ENCODE data around the gene FAM228A.
"Not testable (repeated sequence)": the region's sequence is repeated elsewhere in the genome, so short reads cannot be mapped to it uniquely, and the experiment has no call there.

Gene FAM228A

DNA sequence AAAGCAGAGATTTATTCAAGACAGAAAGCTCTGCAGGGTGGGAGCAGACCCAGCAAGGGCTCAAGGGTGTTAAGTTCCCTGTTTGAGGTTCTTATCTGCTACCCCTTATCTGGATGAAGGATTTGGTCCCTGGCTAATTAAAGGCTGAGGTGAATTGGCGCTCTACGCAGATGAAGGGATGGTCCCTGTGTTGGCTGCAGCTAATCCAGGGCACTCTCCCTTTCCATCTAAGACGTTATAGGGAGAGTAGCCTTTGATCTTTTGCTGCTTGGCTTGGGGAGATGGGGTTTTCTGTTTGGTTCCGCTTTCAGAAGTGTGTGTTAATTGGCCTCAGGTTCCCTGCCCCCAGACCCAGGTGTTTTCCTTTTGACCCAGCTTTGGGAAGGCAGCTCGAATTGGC, 17.0 kb downstream of the FAM228A start:
- DNase-seq: no peak

DNA sequence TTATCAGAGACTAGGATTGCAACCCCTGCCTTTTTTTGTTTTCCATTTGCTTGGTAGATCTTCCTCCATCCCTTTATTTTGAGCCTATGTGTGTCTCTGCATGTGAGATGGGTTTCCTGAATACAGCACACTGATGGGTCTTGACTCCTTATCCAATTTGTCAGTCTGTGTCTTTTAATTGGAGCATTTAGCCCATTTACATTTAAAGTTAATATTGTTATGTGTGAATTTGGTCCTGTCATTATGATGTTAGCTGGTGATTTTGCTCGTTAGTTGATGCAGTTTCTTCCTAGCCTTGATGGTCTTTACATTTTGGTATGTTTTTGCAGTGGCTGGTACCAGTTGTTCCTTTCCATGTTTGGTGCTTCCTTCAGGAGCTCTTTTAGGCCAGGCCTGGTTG, 22.4 kb downstream of the FAM228A start:
- DNase-seq: not testable (repeated sequence)

DNA sequence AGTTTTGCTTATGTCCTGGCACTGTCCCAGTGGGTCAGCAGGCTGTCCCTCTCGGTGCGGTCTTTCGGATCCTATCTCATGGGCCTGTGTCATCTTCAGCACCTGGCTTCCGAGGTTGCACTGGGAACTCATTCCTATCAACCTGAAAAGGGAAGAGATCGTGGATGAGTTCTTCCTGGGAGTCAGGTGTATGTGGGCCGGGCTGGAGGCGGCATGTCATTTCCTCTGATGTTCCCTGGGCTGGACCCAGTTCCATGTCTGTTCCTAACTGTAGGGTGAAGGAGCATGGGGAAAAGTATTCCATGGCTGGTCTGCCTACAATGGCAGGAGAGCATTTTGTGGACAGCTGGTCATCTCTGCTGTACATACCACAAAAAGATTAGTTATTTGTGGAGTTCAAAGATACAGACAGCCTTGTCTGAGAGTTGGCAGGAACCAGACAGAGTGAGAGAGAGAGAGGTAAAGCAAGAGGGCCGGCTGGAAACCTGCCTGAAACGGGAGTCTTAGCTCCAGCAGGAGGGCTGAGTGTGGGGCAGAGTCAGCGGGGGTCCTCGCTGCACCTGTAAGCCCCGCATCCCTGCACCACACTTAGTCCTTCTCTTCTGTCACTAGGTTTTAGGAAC, 25.2 kb downstream of the FAM228A start:
- no peak for DNase-seq

DNA sequence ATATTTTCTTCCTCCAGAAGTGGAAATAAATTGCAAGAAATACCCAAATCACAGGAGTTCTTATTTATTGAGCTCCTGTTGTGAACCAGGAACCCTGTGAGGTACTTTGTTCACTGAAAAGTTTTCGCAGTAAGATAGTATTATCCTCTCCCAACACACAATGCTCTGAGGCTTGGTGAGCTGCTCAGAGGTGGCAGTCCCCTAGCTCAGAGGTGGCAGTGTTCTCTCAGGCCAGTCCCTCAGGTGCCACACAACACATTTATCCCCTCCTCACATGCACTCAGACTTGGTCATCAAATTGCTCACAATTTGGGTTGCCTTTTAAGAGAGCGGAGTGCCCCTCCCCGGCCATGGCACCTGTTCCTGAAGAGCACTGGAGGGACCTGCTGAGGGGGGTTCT, 25.9 kb downstream of the FAM228A start:
- no peak for DNase-seq

DNA sequence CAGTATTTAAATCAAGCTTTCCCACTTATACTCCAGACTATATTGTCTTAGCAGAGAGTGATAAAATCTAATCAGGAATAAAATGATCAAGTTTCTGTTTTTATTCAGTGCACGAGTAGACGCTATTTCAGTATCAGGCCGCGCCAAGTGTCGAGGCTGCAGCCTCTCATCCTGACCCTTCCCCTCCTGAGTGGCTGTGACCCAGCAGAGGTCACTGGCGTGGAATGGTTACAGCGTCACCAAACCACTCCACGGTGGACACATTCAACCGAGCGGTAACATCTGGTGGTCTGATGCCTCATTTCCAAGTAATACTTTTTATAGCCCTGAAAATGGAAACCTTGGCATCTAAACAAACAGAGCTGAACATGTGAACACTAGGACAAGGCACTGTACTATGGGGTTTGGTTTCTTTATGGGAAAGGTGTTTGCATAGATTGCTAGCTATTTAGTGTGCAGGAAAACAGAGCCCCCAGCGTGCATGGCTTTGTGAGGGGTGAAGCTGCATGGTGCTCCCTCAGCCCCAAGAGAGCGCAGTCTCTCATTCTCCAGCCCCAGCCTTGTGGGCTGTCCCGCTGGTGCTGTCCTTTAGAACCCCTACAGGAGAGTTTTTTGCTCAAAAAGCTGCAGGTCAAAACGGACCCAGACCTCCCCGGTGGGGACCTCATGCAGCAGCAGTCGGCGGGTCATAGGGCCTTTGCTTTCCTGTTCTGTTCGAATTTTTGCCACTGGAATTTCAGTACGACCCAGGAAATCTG, 28.4 kb downstream of the FAM228A start:
- no peak for DNase-seq

DNA sequence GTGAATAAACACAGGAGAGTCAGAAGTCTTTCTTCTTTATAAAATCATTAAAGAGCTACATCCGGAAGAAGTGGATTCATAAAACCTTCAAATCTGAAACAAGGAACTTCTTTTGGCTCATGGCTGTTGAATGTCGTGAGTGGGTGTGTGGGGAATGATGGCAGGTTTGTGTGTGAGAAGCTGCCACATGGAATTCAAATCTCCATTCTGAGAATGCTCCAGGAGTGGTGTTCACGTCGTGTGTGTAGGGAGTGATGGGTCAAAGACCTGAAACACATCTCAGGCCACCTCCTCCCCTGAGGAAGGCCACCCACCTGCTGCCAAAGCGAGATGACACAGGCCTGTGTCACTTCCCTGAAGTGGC, 28.9 kb downstream of the FAM228A start:
- DNase-seq: no peak

DNA sequence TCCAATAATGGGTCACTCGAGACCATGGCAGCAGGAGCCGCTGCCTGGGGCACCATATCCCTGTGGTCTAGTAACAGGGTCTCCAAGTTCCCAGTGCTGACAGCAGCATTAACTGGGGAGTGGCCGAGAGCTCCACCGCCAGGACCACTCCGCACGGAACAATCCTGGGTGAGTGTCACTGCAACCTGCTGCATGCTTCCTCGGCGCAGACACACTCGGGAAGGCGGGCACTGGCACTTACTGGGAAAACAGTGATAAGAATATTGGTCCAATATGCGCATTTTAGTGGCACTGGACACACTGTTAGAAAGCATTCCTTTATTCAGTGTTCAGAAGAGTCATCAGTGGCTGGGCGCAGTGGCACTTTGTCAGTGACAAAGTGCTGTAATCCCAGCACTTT, 29.7 kb downstream of the FAM228A start:
- DNase-seq: no peak

DNA sequence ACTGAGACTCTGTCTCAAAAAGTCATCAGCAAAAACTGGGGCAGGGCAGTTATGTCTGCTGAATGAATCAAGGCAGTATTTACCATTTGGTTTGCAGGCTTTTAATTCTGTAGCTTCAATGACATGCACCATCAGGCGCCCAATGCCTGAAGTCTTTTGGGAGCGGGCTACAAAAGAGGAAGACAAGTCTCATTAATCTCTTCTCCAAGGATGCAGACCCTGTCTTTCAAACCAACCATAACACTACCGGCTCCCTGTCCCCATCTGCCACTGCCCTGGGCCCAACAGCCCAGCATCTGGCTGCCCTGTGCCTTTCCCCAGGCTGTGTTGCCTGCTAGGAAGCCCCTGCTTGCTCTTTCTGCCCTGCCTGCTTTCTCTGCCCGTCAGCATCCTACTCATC, 30.3 kb downstream of the FAM228A start:
- no peak for DNase-seq

DNA sequence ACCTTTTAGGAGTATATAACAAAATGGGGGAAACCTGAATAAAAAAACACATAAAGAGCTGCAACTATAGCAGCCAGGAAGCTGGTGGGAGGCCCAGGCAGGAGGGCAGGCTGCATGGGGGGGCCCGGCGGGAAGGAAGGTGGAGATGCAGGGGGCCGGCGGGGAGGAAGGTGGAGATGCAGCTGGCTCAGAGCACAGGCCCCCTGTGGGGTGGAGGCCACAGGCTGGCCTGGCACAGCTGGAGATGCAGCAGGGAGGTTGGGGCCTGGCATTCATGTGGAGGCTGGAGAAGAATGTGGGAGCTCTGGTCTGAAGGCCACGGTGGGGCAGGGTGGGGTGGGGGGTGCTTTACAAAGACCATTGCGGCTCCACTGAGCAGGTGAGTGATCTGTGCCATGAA, 31.4 kb downstream of the FAM228A start:
- no peak for DNase-seq

DNA sequence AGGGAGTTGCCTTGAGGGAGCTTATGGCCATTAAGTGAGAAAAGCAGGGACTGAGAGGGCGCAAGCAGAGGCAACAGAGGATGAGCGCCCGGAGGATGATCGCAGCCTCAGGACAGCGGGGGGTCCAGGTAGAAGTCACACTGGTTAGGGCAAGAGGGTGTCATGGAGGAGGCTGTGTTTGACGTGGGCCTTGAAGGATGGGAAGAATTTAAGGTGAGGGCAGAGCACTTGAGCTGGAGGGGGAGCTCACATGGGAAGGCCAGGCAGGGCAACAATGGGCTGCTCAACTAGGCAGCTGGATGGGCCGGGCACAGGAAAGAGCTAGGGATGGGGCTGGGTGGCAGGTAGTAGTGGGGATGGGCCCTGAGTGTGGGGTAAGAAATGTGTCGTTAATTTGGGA, 31.9 kb downstream of the FAM228A start:
- no peak for DNase-seq

DNA sequence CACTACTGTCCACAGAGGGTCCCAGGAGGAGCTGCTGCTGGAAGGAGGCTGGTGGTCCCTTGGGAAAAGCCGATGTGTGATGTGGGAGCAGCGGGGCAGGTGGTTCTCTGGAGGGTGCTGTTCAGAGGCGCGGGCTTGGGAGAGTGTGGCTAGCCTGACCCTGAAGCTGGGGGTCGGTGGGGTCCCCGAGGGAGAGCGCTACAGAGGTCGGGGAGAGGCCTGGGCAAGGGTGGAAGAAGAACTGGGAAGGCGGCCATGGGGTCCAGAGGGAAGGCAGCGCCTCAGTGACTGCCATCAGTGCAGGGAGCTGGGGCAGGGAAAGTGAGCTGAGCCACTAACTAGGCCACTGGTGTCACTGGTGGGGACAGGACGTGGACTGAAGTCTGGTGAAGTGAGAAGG, 32.5 kb downstream of the FAM228A start:
- DNase-seq: no peak

DNA sequence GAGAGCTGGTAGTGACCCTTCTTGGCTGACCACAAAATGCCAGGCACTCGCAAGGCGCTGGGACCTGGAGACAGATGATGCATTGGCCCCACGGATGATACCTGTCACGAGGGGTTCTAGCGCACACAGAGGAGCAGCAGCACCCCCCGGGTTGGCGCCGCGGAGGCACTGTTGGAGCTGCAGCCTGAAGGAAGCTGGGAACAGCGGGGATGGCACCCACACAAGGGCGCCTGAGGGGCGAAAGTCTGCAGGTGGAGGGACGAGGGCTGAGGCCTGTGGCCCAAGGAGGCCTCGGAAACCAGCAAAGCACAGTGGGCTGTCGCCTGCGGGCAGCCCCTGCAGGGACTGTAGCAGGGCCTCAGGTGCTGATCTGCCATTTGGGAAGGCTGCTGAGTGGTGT, 33.6 kb downstream of the FAM228A start:
- no peak for DNase-seq

DNA sequence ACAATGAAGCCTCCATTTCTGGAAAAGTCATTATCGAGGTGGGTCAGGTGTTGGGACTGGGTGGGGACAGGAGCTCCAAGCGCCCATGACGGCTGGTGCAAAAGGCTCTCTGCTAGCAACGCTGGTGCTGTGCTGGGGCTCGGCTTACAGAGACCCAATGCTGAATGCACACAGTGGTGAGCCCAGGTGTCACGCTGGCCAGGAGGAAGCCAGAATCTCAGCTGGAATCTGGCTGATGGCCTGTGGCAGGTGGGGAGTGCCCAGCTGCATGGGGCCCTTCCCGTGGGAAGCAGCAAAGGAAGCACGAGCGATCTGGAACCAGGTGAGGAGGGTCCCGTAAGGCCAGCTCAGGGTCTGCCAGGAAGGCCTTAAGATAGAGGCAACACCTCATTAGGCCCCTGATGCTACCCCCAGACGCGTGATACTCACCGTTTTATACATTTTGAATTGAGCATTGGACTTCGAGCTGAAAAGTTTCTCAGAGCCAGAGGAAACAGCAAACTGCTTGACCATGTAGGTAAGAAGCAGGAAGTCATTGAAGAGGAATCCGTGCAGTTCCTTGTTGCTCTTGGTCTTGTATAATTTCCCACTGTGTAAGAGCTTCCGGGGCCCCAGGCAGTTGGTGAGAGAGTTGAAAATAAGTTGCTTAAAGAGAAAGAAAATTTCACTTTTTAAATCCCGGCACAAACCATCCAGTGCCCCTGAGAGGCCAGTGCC, 34.7 kb downstream of the FAM228A start:
- no peak for DNase-seq

DNA sequence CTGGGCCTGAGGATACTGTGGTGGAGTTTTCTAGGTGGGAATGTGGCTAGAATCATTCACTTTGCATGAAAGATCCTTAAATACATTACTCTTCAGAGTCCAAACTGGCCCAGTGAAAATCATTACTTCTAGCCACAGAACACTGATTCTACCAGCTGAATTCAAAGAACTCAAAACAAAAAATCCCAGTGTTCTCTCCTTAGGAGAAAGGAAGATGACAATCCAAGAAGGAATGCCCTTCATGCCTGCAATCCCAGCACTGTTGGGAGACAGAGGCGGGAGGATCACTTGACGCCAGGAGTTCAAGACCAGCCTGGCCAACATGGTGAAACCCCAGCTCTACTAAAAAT, 35.2 kb downstream of the FAM228A start:
- DNase-seq: no peak

DNA sequence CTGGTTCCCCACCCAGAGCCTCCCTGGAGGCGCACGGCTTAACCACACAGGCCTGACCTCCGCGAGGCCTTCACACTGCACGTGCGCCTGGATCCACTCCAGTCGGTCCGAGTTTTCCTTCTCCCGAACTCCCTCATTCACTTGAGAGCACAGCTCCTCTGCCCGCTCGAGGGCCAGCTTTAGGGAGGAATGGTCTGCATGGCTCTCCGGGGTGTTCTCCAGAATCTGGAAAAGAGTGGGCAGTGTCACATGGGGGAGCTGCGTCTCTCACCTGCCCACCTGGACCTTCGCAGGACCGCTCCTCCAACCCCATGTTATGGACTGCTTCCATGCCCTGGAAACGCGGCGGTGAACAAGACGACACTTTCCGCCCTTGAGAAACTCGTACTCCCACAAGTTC, 35.9 kb downstream of the FAM228A start:
- no peak for DNase-seq

DNA sequence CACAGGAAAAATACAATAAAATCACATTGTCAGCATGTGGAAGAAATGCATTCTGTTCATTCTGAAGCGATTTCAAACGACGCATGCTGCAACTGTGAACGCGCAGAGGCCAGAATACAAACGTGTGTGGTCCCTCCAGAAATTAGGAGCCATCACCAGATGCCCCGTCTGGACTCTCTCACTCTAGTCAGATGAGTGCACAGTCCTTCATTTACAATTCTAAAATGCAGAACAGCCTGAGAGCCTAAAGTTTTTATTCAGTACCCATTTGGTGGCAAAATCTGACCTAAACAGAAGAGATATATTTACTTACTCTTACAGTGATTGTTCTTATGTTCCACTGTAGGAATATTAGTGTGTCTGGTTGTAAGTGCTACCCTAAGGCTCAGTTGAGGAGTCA, 36.6 kb downstream of the FAM228A start:
- DNase-seq: no peak

DNA sequence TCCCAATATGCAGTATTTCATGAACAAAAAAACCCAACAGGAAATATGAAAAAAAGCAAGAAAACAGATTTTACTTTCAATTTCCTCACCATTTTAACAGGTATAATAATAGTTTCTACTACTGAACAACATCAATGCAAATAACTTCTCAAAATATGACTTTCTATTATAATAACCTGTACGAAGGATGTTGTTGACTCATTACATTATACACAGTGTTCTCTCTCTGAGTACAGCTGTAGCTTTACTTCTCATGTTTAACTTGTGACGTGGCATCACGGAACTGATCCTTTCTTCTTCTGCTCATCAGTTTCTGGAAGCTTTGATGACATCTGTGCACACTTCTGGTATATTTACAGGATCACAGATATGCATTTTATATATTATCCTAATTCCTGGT, 40.0 kb downstream of the FAM228A start:
- no peak for DNase-seq

DNA sequence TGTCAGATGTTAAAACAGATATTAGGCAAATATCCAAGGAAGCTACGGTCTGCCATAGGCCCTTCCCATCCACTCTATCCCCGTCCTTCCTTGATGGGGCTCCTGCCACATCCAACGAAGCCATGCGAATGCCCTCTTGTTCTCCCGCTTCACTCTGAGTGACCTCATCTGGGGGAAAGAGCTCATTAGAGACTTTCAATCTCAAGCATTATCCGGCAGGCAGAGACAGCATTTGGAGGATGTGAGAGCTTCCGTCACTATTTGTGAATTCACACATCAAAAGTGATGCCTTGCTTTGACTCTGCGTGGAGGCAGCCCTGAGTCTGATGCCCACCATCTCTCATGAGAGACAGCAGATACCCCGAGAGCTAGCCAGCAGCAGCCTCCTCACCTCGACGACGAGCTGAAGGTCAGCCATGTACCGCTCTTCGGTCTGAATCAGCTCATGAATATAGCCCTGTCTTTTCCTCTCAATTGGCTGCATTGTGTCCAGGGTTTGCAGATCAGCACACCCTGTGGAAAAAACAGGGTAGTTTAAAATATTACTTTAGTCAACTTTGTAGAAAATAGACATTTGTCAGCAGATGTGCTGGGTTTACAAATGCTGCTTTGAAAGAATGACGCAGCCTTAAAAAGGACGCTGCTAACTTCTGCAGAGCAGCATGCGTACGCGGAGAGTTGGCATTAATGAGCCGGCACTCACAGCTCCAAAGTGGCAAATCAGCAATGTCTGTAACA, 45.9 kb downstream of the FAM228A start:
- DNase-seq: no peak

DNA sequence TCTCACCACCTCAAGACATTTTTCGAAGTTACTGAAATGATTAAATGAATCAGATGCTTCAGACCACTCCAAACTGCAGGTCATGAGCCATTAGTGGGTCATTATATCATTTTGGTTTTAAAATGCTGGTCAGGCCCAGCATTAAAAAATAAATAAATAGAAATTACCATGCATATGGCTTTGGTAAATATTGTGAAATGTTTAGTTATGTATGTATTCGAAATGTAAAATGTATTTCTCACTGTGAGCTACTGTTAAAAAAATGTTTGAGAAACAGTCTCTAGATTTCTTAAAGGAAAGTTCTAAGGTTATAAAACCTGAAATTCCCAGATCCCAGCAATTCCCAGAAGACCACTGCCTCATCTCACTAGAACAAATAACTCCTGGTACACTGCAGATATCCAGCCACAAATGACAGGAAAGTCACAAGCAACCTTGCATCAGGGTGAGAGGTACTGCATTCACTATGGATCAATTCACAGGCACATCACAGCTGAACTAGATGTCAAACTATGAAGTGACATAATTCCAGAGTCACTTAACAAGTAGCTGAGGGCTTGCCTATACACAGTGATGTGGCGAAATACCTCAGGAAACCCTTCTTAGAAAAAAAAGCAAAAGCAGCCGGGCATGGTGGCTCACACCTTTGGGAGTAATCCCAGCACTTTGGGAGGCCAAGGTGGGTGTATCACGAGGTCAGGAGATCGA, 46.6 kb downstream of the FAM228A start:
- DNase-seq: no peak

DNA sequence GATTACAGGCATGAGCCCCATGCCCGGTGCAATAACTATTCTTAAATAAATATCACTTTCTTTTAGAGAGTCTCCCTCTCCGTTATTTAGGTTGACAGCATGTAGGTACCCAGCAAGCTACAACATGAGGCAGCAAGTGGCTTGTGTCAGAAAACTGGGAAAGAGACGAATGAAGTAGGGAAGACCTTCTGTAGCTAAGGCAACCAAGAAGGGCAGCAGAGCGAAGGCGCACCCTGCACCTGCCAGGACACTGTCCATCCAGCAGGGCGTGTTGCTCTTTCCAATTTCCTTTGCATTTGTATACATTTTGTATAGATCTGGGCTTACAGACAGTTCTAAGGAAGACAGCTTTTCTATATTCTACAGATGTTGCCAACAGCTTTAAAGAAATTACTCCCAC, 48.1 kb downstream of the FAM228A start:
- no peak for DNase-seq

DNA sequence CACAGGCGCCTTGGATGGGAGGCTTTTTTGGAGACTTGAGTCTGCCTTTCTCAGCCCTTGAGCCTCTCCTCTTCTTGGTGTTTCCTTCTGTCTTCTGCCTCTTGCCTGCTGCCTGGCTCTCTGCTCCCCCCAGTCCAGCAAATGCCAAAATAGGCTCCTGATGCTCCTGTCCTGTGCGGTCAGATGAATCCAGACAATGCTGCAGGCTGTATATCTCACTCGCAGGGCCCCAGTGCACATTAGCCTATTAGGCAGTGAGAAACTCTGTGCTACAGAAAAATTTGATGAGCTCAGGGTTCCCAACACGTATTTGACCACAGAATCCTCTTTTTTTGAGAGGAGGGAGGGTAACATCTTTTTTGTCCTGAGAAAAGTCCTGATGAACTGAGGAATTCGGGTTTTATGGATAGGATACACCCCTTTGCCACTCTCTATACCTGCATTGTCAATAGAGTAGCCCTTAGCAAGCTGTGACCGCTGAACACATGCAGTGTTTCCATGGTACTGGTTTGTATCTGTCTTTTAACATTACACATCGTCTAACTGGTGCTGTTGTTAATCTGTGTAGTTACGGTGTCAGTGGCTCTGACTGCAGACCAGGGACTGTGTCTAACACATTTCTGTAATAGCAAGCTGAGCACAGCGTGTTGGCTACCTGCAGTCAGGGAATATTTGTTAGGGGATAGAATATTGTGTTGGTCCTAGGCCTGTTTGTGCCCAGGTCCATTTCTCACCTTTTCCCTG, 50.8 kb downstream of the FAM228A start:
- no peak for DNase-seq

DNA sequence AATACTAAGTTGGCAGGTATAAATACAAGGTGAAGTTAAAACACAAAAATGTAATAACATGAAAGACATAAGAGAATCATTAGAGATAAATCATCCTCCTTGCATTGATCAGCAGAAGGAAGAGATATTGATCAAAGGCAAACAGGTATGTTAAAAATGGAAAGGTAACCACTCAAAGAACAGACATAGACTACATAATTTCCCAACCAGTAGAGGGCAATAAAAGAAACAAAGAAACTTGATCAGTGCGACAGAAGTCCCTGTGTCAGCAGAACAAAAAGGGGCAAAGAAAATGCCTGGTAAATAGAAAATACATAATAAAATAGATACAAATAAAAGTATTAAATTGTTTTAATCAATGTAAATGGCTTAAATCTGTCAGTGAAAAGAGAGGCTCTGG, 53.6 kb downstream of the FAM228A start:
- no peak for DNase-seq
